Upper lobe of left lung (tissue), 4 donors: ENCODE data around the gene THRAP3.

Experiments used
- POLR2A ChIP-seq, 4 donors: fragments of 450-650 bp; IDR thresholded peaks; one replicate each; pipeline ENCODE4 v1.5.1; 2016 to 2017; ENCODE audit warnings: antibody characterized with exemption in 4 of 4, mild to moderate bottlenecking in 2 of 4
- POLR2AphosphoS5 ChIP-seq, 2 donors: sonication (generic); formaldehyde crosslinking; IDR thresholded peaks; one replicate each; pipeline ENCODE4 v1.5.1; 2017; ENCODE audit warnings: antibody characterized with exemption in 2 of 2
- TF ChIP-seq, protein P1 (sequence below), 6 experiments: fragments of 450-650 bp in 4 of 6; fragments of 200-600 bp in 2 of 6; sonication (generic) in 2 of 6; IDR thresholded peaks; one replicate each; pipeline ENCODE4 v1.5.1; 2016 to 2019; ENCODE audit warnings: antibody characterized with exemption in 6 of 6

DNA sequence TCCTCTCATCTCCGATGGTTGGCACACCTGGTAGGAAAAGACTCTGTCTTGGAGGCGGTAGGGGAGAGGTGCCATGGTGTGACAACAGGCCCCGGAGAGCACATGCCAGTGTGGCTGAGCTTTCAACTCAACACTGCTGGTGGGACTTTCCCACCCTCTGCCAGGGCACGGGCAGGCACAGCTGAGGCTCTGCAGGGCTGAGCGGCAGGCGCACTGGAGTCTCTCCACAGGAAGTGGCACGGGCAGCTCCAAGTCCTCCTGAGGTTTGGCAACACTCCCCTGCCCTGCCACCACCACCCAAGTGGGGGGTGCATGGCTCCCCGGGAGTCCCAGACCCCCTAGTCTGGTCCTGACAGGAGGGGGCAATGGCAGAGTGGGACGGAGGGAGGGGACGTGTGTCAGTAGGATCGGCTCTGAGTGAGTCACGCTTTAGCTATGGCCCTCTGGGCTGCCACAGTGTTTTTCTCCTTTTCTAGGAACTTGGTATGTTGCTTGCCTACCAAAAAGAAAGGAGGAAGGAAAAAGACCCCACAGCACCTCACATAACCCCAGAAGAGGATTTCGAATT, 126.5 kb downstream of the THRAP3 start:
- TF ChIP-seq POLR2AphosphoS5 (IDR thresholded peaks at IDR 0.05) (no peak), POLR2A (IDR thresholded peaks at IDR 0.05) (no peak)
- TF ChIP-seq, protein P1, sequence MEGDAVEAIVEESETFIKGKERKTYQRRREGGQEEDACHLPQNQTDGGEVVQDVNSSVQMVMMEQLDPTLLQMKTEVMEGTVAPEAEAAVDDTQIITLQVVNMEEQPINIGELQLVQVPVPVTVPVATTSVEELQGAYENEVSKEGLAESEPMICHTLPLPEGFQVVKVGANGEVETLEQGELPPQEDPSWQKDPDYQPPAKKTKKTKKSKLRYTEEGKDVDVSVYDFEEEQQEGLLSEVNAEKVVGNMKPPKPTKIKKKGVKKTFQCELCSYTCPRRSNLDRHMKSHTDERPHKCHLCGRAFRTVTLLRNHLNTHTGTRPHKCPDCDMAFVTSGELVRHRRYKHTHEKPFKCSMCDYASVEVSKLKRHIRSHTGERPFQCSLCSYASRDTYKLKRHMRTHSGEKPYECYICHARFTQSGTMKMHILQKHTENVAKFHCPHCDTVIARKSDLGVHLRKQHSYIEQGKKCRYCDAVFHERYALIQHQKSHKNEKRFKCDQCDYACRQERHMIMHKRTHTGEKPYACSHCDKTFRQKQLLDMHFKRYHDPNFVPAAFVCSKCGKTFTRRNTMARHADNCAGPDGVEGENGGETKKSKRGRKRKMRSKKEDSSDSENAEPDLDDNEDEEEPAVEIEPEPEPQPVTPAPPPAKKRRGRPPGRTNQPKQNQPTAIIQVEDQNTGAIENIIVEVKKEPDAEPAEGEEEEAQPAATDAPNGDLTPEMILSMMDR (IDR thresholded peaks at IDR 0.05) = no peak
